BLaER1 (cell line): ENCODE measurements around the gene PHF1.
A peak's percentile ranks its signal among the peaks of the same experiment; 100 is the strongest.

Experiments
- H3K27ac ChIP-seq: shearing (Covaris generic); formaldehyde crosslinking; 2 replicates; pipeline ENCODE4 v1.8.1; 2022
- H3K27me3 ChIP-seq: shearing (Covaris generic); formaldehyde crosslinking; 2 replicates; pipeline ENCODE4 v1.8.1; 2022
- H3K36me3 ChIP-seq: shearing (Covaris generic); formaldehyde crosslinking; 2 replicates; pipeline ENCODE4 v1.8.1; 2022
- H3K4me1 ChIP-seq: shearing (Covaris generic); formaldehyde crosslinking; 2 replicates; pipeline ENCODE4 v1.8.1; 2022
- H3K4me2 ChIP-seq: shearing (Covaris generic); formaldehyde crosslinking; 2 replicates; pipeline ENCODE4 v1.8.1; 2022
- H3K4me3 ChIP-seq: shearing (Covaris generic); formaldehyde crosslinking; 2 replicates; pipeline ENCODE4 v1.8.1; 2022
- H3K9ac ChIP-seq: shearing (Covaris generic); formaldehyde crosslinking; 2 replicates; pipeline ENCODE4 v1.8.1; 2022
- H3K9me3 ChIP-seq: shearing (Covaris generic); formaldehyde crosslinking; 2 replicates; pipeline ENCODE4 v1.8.1; 2022
- H4K20me1 ChIP-seq: shearing (Covaris generic); formaldehyde crosslinking; 2 replicates; pipeline ENCODE4 v1.8.1; 2022
- Cebpa-rat ChIP-seq: shearing (Covaris generic); IDR thresholded peaks from 2 replicates; pipeline ENCODE4 v1.8.1; 2022

The PHF1 gene

DNA sequence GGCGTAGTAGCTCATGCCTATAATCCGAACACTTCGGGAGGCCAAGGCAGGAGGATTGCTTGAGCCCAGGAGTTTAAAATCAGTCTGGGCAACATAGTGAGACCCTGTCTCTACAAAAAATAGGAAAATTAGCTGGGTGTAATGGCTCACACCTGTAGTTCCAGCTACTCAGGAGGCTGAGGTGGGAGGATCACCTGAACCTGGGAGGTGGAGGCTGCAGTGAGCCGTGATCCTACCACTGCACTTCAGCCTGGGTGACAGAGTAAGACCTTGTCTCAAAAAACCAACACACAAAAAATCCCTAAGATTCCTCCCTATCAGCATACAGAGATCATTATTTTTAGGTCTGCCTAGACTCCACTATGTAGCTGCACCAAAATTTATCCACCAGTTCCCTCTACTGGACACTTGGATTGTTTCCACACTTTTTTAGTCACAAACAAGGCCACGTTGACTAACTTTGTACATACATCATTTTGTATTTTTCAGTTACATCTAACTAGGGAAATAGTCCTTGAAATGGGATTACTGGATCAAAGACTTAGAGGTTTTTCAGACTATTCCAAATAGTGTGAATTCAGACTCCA lies 3.6 kb upstream of the PHF1 start:
- no peak for TF ChIP-seq Cebpa-rat
- Histone ChIP-seq H3K9me3 (no peaks in the 10 kb centered on the region), H3K4me3 (no peak overlapping the region), H3K27ac (no peak overlapping the region), H3K9ac (no peak overlapping the region; the same call in 1 of the 2 replicates), H3K27me3 (no peaks in the 10 kb centered on the region), H3K4me1 (peaks cover 40% of the 10 kb centered on the region), H3K4me2 (no peak overlapping the region), H3K36me3 (peaks cover 62% of the 10 kb centered on the region), H4K20me1 (peaks cover 32% of the 10 kb centered on the region)

DNA sequence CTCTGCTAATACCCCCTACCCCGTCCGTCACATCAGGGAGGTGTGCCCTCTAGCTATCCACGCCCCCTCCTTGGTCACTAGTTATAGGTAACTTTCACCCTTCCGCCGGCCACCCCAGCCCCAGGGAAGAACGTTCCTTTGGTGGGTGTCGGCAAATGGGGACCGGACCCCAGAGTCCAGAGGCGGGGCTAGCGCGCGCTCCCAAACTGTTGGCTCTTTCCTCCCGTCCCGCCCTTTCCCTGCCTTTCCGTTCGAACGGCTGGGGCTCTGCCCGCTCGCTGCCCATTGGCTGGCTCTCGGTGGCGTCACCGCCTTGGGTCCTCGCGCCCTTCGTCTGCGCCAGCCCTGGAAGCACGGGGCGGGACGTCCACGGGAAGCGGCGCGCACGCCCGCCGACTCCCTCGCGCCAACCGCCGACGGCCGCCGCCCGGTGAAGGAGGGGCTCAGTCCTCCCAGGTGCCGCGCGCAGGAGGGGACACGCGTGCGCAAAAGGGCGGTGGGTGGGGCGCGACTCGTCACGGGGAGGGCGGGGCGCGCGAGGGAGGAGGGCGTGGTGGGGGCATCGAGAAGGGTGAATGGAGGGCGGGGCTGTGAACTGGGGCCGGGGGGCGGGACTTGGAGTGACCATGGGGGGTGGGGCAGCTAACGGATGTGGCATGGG lies 634 bp upstream of the PHF1 start:
- H3K4me1 ChIP-seq, result peaks cover 59% of the 10 kb centered on the region
- H3K4me3 ChIP-seq, result peak overlapping the region; percentile 80
- no peaks in the 10 kb centered on the region for H3K27me3 ChIP-seq
- no peak for TF ChIP-seq Cebpa-rat
- peaks cover 60% of the 10 kb centered on the region for H3K36me3 ChIP-seq
- peaks cover 35% of the 10 kb centered on the region for H4K20me1 ChIP-seq
- H3K27ac ChIP-seq, result peak overlapping the region; percentile 79
- peak overlapping the region; percentile 83 for H3K9ac ChIP-seq
- peak overlapping the region; percentile 92 for H3K4me2 ChIP-seq
- H3K9me3 ChIP-seq, result no peaks in the 10 kb centered on the region

DNA sequence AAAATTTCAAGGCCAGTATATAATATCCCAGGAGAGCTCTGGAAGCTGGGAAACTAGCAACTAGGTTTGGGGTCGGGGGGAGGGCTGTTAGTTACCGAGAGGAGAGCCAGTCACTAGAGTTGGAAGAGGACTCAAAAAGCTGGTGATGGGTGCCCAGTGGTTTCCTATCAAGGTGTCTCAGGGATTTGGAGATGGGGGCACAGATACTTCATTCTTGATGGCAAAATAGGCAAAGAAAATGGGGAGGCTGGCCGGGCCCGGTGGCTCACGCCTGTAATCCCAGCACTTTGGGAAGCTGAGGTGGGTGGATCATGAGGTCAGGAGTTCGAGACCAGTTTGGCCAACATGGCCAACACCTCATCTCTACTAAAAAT lies 805 bp downstream of the PHF1 start:
- H3K4me3 ChIP-seq, result peak overlapping the region; percentile 80
- H3K4me1 ChIP-seq, result peaks cover 66% of the 10 kb centered on the region
- no peak for TF ChIP-seq Cebpa-rat
- H3K9me3 ChIP-seq, result no peaks in the 10 kb centered on the region
- H3K9ac ChIP-seq, result peak overlapping the region; percentile 83
- H3K27ac ChIP-seq, result peak overlapping the region; percentile 74; the same call in 1 of the 2 replicates
- peaks cover 44% of the 10 kb centered on the region for H4K20me1 ChIP-seq
- H3K36me3 ChIP-seq, result peaks cover 59% of the 10 kb centered on the region
- H3K4me2 ChIP-seq, result peak overlapping the region; percentile 96
- H3K27me3 ChIP-seq, result no peaks in the 10 kb centered on the region

DNA sequence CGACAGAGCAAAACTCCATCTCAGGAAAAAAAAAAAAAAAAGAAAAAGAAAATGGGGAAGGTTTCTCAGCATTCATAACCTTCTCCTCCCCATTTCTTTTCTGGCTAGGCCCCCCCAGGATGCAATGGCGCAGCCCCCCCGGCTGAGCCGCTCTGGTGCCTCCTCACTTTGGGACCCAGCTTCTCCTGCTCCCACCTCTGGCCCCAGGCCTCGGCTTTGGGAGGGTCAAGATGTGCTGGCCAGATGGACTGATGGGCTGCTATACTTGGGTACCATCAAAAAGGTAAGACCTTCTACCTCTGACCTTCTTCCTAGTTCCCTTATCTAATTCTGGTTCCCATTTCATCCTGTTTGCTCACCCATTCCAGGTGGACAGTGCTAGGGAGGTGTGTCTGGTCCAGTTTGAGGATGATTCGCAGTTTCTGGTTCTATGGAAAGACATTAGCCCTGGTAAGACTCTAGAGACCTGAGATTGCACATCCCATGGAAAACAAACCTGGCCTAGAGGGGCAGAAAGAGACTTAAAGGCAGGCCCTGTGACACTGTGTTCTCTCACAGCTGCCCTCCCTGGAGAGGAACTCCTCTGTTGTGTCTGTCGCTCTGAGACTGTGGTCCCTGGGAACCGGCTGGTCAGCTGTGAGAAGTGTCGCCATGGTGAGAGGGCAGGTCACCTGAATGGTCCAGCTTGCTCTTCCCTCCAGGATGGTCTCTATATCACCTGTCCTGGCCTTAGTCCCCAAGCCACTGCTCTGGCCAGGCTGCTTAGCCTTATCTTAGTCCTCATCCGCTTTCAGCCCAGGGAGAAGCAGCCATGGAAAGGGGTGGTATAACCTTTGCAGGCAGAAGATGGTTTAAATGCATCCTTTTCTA lies 1.6 kb downstream of the PHF1 start:
- no peak for TF ChIP-seq Cebpa-rat
- peaks cover 74% of the 10 kb centered on the region for H3K4me1 ChIP-seq
- peaks cover 51% of the 10 kb centered on the region for H3K36me3 ChIP-seq
- H3K4me3 ChIP-seq, result peak overlapping the region; percentile 80; the same call in 1 of the 2 replicates
- H3K9ac ChIP-seq, result no peak overlapping the region
- peak overlapping the region; percentile 96 for H3K4me2 ChIP-seq
- no peaks in the 10 kb centered on the region for H3K9me3 ChIP-seq
- peaks cover 52% of the 10 kb centered on the region for H4K20me1 ChIP-seq
- no peak overlapping the region for H3K27ac ChIP-seq
- H3K27me3 ChIP-seq, result no peaks in the 10 kb centered on the region

DNA sequence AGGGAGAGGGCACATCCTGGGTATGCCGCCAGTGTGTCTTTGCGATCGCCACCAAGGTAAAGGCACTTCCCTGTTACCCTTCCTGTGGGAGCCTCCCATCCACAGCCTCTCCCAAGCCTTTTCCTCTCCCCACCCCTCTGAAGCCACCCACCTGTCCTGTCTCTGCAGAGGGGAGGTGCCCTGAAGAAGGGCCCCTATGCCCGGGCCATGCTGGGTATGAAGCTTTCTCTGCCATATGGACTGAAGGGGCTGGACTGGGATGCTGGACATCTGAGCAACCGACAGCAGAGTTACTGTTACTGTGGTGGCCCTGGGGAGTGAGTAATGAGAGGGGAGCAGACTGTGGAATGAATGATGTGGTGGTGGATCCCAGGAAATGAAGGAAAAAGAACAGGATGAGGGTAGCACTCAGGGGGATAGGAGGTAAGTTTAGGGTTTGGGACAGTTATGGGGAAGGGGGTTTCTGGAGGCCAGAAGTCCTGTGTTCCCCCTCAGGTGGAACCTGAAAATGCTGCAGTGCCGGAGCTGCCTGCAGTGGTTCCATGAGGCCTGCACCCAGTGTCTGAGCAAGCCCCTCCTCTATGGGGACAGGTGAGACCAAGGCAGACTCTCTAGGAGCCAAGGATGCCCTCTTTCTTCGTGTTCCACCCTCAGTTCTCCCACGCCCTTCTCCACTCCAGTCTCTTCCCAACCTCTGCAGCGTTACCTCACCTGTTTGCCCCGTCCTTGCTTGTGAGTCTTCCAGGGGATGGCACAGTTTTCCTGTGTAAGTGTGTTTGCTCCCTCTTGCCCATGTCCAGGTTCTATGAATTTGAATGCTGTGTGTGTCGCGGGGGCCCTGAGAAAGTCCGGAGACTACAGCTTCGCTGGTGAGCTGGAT lies 2.7 kb downstream of the PHF1 start:
- H3K36me3 ChIP-seq, result peaks cover 42% of the 10 kb centered on the region
- no peak for TF ChIP-seq Cebpa-rat
- H3K4me3 ChIP-seq, result no peak overlapping the region
- H3K27me3 ChIP-seq, result no peaks in the 10 kb centered on the region
- H3K9me3 ChIP-seq, result no peaks in the 10 kb centered on the region
- H3K4me2 ChIP-seq, result peak overlapping the region; percentile 98
- peaks cover 53% of the 10 kb centered on the region for H4K20me1 ChIP-seq
- peaks cover 77% of the 10 kb centered on the region for H3K4me1 ChIP-seq
- H3K9ac ChIP-seq, result no peak overlapping the region
- peak overlapping the region; percentile 29; the same call in 1 of the 2 replicates for H3K27ac ChIP-seq

DNA sequence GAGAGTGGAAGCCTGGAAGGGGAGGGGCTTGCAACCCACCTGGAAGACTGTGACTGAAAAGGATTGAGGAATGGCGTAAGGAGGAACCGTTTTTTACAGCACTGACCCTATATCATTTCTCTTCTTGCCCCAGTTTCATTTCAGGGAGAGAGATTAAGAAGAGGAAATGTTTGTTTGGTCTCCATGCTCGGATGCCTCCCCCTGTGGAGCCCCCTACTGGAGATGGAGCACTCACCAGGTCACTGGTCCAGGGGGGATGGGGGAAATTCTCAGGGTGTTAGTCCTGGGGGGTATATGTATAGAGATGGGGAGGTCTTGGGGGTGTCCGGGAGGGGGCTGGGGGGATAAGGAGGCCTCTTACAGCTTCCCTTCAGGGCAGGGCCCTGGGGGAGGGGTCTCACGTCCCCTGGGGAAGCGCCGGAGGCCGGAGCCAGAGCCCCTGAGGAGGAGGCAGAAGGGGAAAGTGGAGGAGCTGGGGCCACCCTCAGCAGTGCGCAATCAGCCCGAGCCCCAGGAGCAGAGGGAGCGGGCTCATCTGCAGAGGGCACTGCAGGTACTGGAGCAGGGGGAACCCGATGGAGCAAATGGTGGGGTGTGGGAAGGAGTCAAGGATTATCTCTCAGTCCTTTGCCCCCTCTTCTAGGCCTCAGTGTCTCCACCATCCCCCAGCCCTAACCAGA lies 3.9 kb downstream of the PHF1 start:
- Histone ChIP-seq H3K9me3 (no peaks in the 10 kb centered on the region), H3K9ac (peak overlapping the region; percentile 7; the same call in 1 of the 2 replicates), H3K4me3 (0 out of 2 replicates have a peak overlapping the region, but pooled peaks have one; percentile 6), H3K27ac (peak overlapping the region; percentile 29; the same call in 1 of the 2 replicates), H3K4me2 (peak overlapping the region; percentile 98), H4K20me1 (peaks cover 53% of the 10 kb centered on the region), H3K36me3 (peaks cover 42% of the 10 kb centered on the region), H3K27me3 (no peaks in the 10 kb centered on the region), H3K4me1 (peaks cover 81% of the 10 kb centered on the region)
- TF ChIP-seq Cebpa-rat, result no peak

DNA sequence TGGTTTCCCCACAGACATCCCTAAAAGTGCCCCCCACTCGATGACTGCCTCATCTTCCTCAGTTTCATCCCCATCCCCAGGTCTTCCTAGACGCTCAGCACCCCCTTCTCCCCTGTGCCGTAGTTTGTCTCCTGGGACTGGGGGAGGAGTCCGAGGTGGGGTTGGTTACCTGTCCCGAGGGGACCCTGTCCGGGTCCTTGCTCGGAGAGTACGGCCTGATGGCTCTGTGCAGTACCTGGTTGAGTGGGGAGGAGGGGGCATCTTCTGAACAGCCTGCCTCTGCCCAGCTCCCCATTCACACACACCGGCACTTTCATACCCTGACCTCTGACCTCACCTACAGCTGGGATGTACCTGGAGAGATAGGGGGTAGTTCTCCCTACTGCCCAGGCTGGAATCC lies 5.0 kb downstream of the PHF1 start:
- H3K4me1 ChIP-seq, result peaks cover 80% of the 10 kb centered on the region
- H4K20me1 ChIP-seq, result peaks cover 53% of the 10 kb centered on the region
- peak overlapping the region; percentile 81 for H3K4me3 ChIP-seq
- H3K27ac ChIP-seq, result no peak overlapping the region
- no peaks in the 10 kb centered on the region for H3K27me3 ChIP-seq
- peak overlapping the region; percentile 81 for H3K9ac ChIP-seq
- no peak for TF ChIP-seq Cebpa-rat
- H3K36me3 ChIP-seq, result peaks cover 42% of the 10 kb centered on the region
- H3K4me2 ChIP-seq, result peak overlapping the region; percentile 98
- no peaks in the 10 kb centered on the region for H3K9me3 ChIP-seq

DNA sequence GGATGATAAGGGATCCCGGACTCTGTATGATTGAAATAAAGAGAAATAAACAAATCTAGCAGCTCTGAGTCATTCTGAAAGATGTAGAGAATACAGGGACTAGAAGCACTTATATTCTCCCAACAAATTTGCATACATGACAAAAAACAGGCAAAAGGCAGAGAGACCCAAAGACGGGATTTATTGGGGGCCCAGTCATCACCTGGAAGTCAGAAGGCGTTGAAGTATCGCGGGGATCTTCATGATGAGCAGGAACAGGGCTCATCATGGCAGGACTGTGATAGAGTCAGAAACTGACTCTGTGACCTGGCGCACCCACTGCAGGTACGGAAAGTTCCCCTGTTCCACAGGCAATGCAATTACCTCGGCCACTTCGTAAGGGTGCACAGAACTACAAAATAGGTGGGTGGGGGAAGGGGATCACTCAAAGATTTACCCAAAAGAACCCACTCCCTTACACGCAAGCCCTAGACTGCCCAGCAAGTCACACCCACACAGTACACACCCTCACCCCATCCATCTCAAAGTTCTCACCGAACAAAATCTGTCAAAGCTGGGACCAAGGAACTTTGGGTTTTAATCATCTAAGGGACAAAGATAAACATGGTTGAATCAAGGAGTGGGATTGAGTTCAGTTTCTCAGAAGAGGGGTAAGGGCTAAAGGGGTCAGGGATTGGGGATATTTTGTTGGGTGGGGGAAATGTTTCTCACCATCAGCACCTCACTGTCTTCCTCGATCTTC lies 5.7 kb downstream of the PHF1 start:
- Histone ChIP-seq H4K20me1 (peaks cover 49% of the 10 kb centered on the region), H3K9me3 (no peaks in the 10 kb centered on the region), H3K36me3 (peaks cover 42% of the 10 kb centered on the region), H3K4me2 (peak overlapping the region; percentile 98), H3K9ac (peak overlapping the region; percentile 81), H3K4me1 (peaks cover 79% of the 10 kb centered on the region), H3K4me3 (peak overlapping the region; percentile 81), H3K27me3 (no peaks in the 10 kb centered on the region; the same call in 1 of the 2 replicates), H3K27ac (0 out of 2 replicates have a peak overlapping the region, but pooled peaks have one; percentile 71)
- TF ChIP-seq Cebpa-rat, result no peak
